HEK293 (cell line): ENCODE results near the gene RTBDN.

Source experiments
- EGR2 ChIP-seq: fragments of 450-650 bp; formaldehyde crosslinking; IDR thresholded peaks from 2 replicates; pipeline ENCODE4 v1.5.1; 2016; ENCODE audit warnings: low read depth, missing biosample characterization, missing genetic modification characterization
- HOXD13 ChIP-seq: sonication (generic); formaldehyde crosslinking; IDR thresholded peaks from 2 replicates; pipeline ENCODE4 v1.8.0; 2022; ENCODE audit warnings: missing genetic modification reagents, borderline replicate concordance
- KLF10 ChIP-seq: fragments of 450-650 bp; IDR thresholded peaks from 2 replicates; pipeline ENCODE4 v1.5.1; 2018; ENCODE audit warnings: missing biosample characterization, mild to moderate bottlenecking, missing genetic modification characterization
- MEIS1 ChIP-seq: sonication (generic); formaldehyde crosslinking; IDR thresholded peaks from 2 replicates; pipeline ENCODE4 v1.8.1; 2022; ENCODE audit warnings: missing genetic modification reagents, mild to moderate bottlenecking, borderline replicate concordance
- MYNN ChIP-seq: fragments of 450-650 bp; formaldehyde crosslinking; IDR thresholded peaks from 2 replicates; pipeline ENCODE4 v1.5.1; 2016; ENCODE audit warnings: missing biosample characterization, missing genetic modification characterization, borderline replicate concordance
- PRDM1 ChIP-seq: fragments of 450-650 bp; formaldehyde crosslinking; IDR thresholded peaks from 2 replicates; pipeline ENCODE4; 2016; ENCODE audit warnings: missing biosample characterization, missing genetic modification characterization
- SCRT1 ChIP-seq: fragments of 450-650 bp; formaldehyde crosslinking; IDR thresholded peaks from 2 replicates; pipeline ENCODE4 v1.5.1; 2016; ENCODE audit warnings: missing biosample characterization, missing genetic modification characterization, borderline replicate concordance
- SP7 ChIP-seq: fragments of 450-650 bp; formaldehyde crosslinking; IDR thresholded peaks from 2 replicates; pipeline ENCODE4 v1.5.1; 2016; ENCODE audit warnings: missing biosample characterization, missing genetic modification characterization
- ZBTB1 ChIP-seq: fragments of 450-650 bp; formaldehyde crosslinking; IDR thresholded peaks from 2 replicates; pipeline ENCODE4 v1.5.1; 2016; ENCODE audit warnings: missing biosample characterization, missing genetic modification characterization
- ZBTB17 ChIP-seq: fragments of 450-650 bp; formaldehyde crosslinking; IDR thresholded peaks from 2 replicates; pipeline ENCODE4 v1.5.1; 2016; ENCODE audit warnings: missing biosample characterization, missing genetic modification characterization
- ZNF114 ChIP-seq: fragments of 450-650 bp; formaldehyde crosslinking; IDR thresholded peaks from 2 replicates; pipeline ENCODE4 v1.5.0; 2017; ENCODE audit warnings: missing biosample characterization, missing genetic modification characterization
- ZNF155 ChIP-seq: fragments of 450-650 bp; formaldehyde crosslinking; IDR thresholded peaks from 2 replicates; pipeline ENCODE4 v1.5.1; 2016; ENCODE audit warnings: missing biosample characterization, missing genetic modification characterization
- ZNF184 ChIP-seq: fragments of 450-650 bp; IDR thresholded peaks from 2 replicates; pipeline ENCODE4 v1.5.1; 2018; ENCODE audit warnings: missing biosample characterization, mild to moderate bottlenecking, missing genetic modification characterization
- ZNF202 ChIP-seq: fragments of 450-650 bp; formaldehyde crosslinking; IDR thresholded peaks from 2 replicates; pipeline ENCODE4 v1.5.1; 2016; ENCODE audit warnings: missing biosample characterization, missing genetic modification characterization, borderline replicate concordance
- ZNF211 ChIP-seq: fragments of 450-650 bp; formaldehyde crosslinking; IDR thresholded peaks from 2 replicates; pipeline ENCODE4 v1.5.1; 2016; ENCODE audit warnings: low read depth, missing biosample characterization, missing genetic modification characterization
- ZNF214 ChIP-seq: fragments of 450-650 bp; formaldehyde crosslinking; IDR thresholded peaks from 2 replicates; pipeline ENCODE4 v1.5.1; 2017; ENCODE audit warnings: missing biosample characterization, mild to moderate bottlenecking, missing genetic modification characterization, borderline replicate concordance
- ZNF23 ChIP-seq: fragments of 450-650 bp; formaldehyde crosslinking; IDR thresholded peaks from 2 replicates; pipeline ENCODE4 v1.5.1; 2016; ENCODE audit warnings: missing biosample characterization, missing genetic modification characterization, borderline replicate concordance
- ZNF24 ChIP-seq: fragments of 450-650 bp; formaldehyde crosslinking; IDR thresholded peaks from 2 replicates; pipeline ENCODE4 v1.5.1; 2016; ENCODE audit warnings: missing biosample characterization, missing genetic modification characterization
- ZNF266 ChIP-seq: fragments of 450-650 bp; formaldehyde crosslinking; IDR thresholded peaks from 2 replicates; pipeline ENCODE4 v1.5.1; 2016; ENCODE audit warnings: missing biosample characterization, missing genetic modification characterization, low read depth
- ZNF292 ChIP-seq: fragments of 450-650 bp; formaldehyde crosslinking; IDR thresholded peaks from 2 replicates; pipeline ENCODE4 v1.5.1; 2016; ENCODE audit warnings: low read depth, missing biosample characterization, missing genetic modification characterization, borderline replicate concordance
- ZNF391 ChIP-seq: fragments of 450-650 bp; formaldehyde crosslinking; IDR thresholded peaks from 2 replicates; pipeline ENCODE4 v1.5.1; 2016; ENCODE audit warnings: low read depth, missing biosample characterization, missing genetic modification characterization, borderline replicate concordance
- ZNF48 ChIP-seq: fragments of 450-650 bp; formaldehyde crosslinking; IDR thresholded peaks from 2 replicates; pipeline ENCODE4 v1.5.1; 2016; ENCODE audit warnings: missing biosample characterization, missing genetic modification characterization
- ZNF501 ChIP-seq: fragments of 450-650 bp; formaldehyde crosslinking; IDR thresholded peaks from 2 replicates; pipeline ENCODE4 v1.5.1; 2016; ENCODE audit warnings: missing biosample characterization, missing genetic modification characterization
- ZNF548 ChIP-seq: fragments of 450-650 bp; formaldehyde crosslinking; IDR thresholded peaks from 2 replicates; pipeline ENCODE4 v1.5.1; 2016; ENCODE audit warnings: missing biosample characterization, missing genetic modification characterization
- ZNF561 ChIP-seq: fragments of 450-650 bp; IDR thresholded peaks from 2 replicates; pipeline ENCODE4 v1.5.1; 2018; ENCODE audit warnings: missing biosample characterization, missing genetic modification characterization, borderline replicate concordance
- ZNF624 ChIP-seq: fragments of 450-650 bp; formaldehyde crosslinking; IDR thresholded peaks from 2 replicates; pipeline ENCODE4 v1.5.1; 2017; ENCODE audit warnings: missing biosample characterization, missing genetic modification characterization
- ZNF654 ChIP-seq: fragments of 450-650 bp; formaldehyde crosslinking; IDR thresholded peaks from 2 replicates; pipeline ENCODE4 v1.5.1; 2016; ENCODE audit warnings: low read depth, missing biosample characterization, missing genetic modification characterization
- ZNF660 ChIP-seq: fragments of 450-650 bp; IDR thresholded peaks from 2 replicates; pipeline ENCODE4 v1.5.1; 2018; ENCODE audit warnings: missing biosample characterization, mild to moderate bottlenecking, missing genetic modification characterization
- ZNF670 ChIP-seq: fragments of 450-650 bp; formaldehyde crosslinking; IDR thresholded peaks from 2 replicates; pipeline ENCODE4 v1.5.1; 2016; ENCODE audit warnings: missing biosample characterization, missing genetic modification characterization, low read depth
- ZNF677 ChIP-seq: fragments of 450-650 bp; IDR thresholded peaks from 2 replicates; pipeline ENCODE4 v1.5.0; 2018; ENCODE audit warnings: missing biosample characterization, mild to moderate bottlenecking, missing genetic modification characterization, moderate library complexity
- ZNF837 ChIP-seq: fragments of 450-650 bp; formaldehyde crosslinking; IDR thresholded peaks from 2 replicates; pipeline ENCODE4 v1.5.1; 2016; ENCODE audit warnings: missing biosample characterization, missing genetic modification characterization
- TF ChIP-seq, protein P1 (sequence below): fragments of 450-650 bp; formaldehyde crosslinking; IDR thresholded peaks from 2 replicates; pipeline ENCODE4 v1.5.1; 2017; ENCODE audit warnings: missing biosample characterization, missing genetic modification characterization
- TF ChIP-seq, protein P2 (sequence below): fragments of 450-650 bp; formaldehyde crosslinking; IDR thresholded peaks from 2 replicates; pipeline ENCODE4 v1.5.1; 2017; ENCODE audit warnings: missing biosample characterization, missing genetic modification characterization
- TF ChIP-seq, protein P3 (sequence below): fragments of 450-650 bp; formaldehyde crosslinking; IDR thresholded peaks from 2 replicates; pipeline ENCODE4 v1.5.1; 2017; ENCODE audit warnings: missing biosample characterization, mild to moderate bottlenecking, missing genetic modification characterization, moderate library complexity
- TF ChIP-seq, protein P4 (sequence below): fragments of 450-650 bp; formaldehyde crosslinking; IDR thresholded peaks from 2 replicates; pipeline ENCODE4 v1.5.1; 2016; ENCODE audit warnings: missing biosample characterization, missing genetic modification characterization

RTBDN gene

DNA sequence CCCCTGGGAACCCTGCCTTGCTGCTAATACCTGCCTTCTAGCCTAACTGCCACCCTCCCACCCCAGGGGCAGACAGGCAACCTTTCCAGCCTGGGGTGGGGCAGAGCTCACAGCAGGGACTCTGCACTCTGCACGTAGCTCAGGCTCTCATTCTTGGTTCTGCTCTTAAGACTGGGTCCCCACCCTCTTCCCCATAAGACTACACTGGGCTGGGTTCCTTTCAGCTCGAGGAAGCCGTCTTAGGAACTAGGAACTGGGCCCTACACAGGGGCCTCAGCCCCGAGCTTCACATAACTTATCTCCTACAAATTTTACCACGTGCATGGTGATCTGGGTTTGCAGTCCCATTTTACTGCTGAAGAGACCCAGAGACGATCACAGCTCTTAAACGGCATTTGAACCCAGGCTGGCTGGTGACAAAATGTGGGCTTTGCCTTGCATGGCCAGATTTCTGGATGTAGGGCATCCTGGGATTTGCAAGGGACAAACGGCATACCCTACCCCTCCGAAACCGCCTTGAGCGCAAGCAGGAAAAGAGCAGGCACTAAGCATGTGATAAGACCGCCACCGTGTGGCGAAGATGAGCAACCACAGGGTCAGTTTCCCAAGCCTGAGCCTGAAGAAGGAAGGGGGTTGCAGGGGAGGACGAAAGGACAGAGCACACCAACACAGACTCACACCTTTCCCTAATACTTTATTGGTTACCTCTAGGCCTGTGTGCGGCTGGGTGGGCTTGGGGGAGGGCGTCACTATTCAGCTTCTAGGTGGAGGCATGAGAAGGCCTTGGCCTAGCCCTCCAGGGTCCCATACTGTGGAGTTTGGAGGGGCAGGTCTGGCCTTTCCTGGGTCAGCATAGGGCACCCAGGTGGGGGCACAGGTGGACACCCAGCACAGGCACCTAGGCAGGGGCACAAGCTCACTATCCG lies 38.0 kb downstream of the RTBDN start (continued):
- no peak for TF ChIP-seq ZNF548 (tag by site-specific recombination)
- no peak for TF ChIP-seq ZNF292 (tag by site-specific recombination)
- TF ChIP-seq ZNF23: no peak
- no peak for TF ChIP-seq HOXD13
- TF ChIP-seq MYNN: no peak
- no peak for TF ChIP-seq PRDM1 (tag by site-specific recombination)
- TF ChIP-seq ZBTB1 (tag by site-specific recombination): no peak
- no peak for TF ChIP-seq ZNF202 (tag by site-specific recombination)
- no peak for TF ChIP-seq ZNF24 (tag by site-specific recombination)
- no peak for TF ChIP-seq ZNF114 (tag by site-specific recombination)
- no peak for TF ChIP-seq ZNF677 (tag by site-specific recombination)
- TF ChIP-seq ZNF211 (tag by site-specific recombination): no peak
- no peak for TF ChIP-seq ZNF266 (tag by site-specific recombination)
- TF ChIP-seq, protein P1, sequence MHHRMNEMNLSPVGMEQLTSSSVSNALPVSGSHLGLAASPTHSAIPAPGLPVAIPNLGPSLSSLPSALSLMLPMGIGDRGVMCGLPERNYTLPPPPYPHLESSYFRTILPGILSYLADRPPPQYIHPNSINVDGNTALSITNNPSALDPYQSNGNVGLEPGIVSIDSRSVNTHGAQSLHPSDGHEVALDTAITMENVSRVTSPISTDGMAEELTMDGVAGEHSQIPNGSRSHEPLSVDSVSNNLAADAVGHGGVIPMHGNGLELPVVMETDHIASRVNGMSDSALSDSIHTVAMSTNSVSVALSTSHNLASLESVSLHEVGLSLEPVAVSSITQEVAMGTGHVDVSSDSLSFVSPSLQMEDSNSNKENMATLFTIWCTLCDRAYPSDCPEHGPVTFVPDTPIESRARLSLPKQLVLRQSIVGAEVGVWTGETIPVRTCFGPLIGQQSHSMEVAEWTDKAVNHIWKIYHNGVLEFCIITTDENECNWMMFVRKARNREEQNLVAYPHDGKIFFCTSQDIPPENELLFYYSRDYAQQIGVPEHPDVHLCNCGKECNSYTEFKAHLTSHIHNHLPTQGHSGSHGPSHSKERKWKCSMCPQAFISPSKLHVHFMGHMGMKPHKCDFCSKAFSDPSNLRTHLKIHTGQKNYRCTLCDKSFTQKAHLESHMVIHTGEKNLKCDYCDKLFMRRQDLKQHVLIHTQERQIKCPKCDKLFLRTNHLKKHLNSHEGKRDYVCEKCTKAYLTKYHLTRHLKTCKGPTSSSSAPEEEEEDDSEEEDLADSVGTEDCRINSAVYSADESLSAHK (tag by site-specific recombination): peak; percentile 80
- no peak for TF ChIP-seq ZNF660 (tag by site-specific recombination)
- TF ChIP-seq, protein P2, sequence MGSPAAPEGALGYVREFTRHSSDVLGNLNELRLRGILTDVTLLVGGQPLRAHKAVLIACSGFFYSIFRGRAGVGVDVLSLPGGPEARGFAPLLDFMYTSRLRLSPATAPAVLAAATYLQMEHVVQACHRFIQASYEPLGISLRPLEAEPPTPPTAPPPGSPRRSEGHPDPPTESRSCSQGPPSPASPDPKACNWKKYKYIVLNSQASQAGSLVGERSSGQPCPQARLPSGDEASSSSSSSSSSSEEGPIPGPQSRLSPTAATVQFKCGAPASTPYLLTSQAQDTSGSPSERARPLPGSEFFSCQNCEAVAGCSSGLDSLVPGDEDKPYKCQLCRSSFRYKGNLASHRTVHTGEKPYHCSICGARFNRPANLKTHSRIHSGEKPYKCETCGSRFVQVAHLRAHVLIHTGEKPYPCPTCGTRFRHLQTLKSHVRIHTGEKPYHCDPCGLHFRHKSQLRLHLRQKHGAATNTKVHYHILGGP: no peak
- no peak for TF ChIP-seq ZNF561 (tag by site-specific recombination)
- no peak for TF ChIP-seq EGR2 (tag by site-specific recombination)
- no peak for TF ChIP-seq ZNF48 (tag by site-specific recombination)
- no peak for TF ChIP-seq KLF10
- TF ChIP-seq SCRT1 (tag by site-specific recombination): no peak
- no peak for TF ChIP-seq ZNF155 (tag by site-specific recombination)
- TF ChIP-seq ZNF391: no peak
- TF ChIP-seq ZNF624: no peak
- TF ChIP-seq SP7: peak; percentile 46; the same call in 1 of the 2 replicates
- no peak for TF ChIP-seq ZNF670 (tag by site-specific recombination)
- TF ChIP-seq, protein P3, sequence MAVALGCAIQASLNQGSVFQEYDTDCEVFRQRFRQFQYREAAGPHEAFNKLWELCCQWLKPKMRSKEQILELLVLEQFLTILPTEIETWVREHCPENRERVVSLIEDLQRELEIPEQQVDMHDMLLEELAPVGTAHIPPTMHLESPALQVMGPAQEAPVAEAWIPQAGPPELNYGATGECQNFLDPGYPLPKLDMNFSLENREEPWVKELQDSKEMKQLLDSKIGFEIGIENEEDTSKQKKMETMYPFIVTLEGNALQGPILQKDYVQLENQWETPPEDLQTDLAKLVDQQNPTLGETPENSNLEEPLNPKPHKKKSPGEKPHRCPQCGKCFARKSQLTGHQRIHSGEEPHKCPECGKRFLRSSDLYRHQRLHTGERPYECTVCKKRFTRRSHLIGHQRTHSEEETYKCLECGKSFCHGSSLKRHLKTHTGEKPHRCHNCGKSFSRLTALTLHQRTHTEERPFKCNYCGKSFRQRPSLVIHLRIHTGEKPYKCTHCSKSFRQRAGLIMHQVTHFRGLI: no peak
- TF ChIP-seq ZNF214 (tag by site-specific recombination): no peak
- TF ChIP-seq ZNF654 (tag by site-specific recombination): peak; percentile 100
- TF ChIP-seq MEIS1 (CRISPR knock-in tag): no peak
- no peak for TF ChIP-seq ZNF501 (tag by site-specific recombination)
- peak; percentile 35; the same call in 1 of the 2 replicates for TF ChIP-seq ZBTB17
- TF ChIP-seq, protein P4, sequence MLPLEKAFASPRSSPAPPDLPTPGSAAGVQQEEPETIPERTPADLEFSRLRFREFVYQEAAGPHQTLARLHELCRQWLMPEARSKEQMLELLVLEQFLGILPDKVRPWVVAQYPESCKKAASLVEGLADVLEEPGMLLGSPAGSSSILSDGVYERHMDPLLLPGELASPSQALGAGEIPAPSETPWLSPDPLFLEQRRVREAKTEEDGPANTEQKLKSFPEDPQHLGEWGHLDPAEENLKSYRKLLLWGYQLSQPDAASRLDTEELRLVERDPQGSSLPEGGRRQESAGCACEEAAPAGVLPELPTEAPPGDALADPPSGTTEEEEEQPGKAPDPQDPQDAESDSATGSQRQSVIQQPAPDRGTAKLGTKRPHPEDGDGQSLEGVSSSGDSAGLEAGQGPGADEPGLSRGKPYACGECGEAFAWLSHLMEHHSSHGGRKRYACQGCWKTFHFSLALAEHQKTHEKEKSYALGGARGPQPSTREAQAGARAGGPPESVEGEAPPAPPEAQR (tag by site-specific recombination): no peak
- TF ChIP-seq ZNF837 (tag by site-specific recombination): no peak
- TF ChIP-seq ZNF184 (tag by site-specific recombination): no peak
